Smooth muscle cell (in vitro differentiated cells): ENCODE measurements around the gene PLCH2. TPM values are rescaled to one million over a fixed set of nuclear protein-coding genes. Genes with fewer than 3 reads are reported as not detected.

Source experiments
- DNase-seq: peaks from one replicate; lab custom pipeline; 2025; ENCODE audit not compliant: unreplicated experiment; lab: John Stamatoyannopoulos, UW
- H2AFZ ChIP-seq: fragments of 200-600 bp; sonication (generic); 2 replicates; pipeline ENCODE4 v1.6.0; 2016; ENCODE audit warnings: antibody characterized with exemption, low read depth, mild to moderate bottlenecking
- H3F3A ChIP-seq: fragments of 200-600 bp; sonication (generic); 2 replicates; pipeline ENCODE4 v1.6.0; 2017; ENCODE audit warnings: antibody characterized with exemption, low read depth
- H3K27ac ChIP-seq: fragments of 200-600 bp; sonication (generic); 2 replicates; pipeline ENCODE4 v1.5.1; 2016; ENCODE audit warnings: low read depth, mild to moderate bottlenecking
- H3K27me3 ChIP-seq: fragments of 200-600 bp; sonication (generic); 2 replicates; pipeline ENCODE4 v1.6.1; 2016; ENCODE audit warnings: low read depth, mild to moderate bottlenecking
- H3K36me3 ChIP-seq: fragments of 200-600 bp; sonication (generic); 2 replicates; pipeline ENCODE4 v1.5.1; 2016; ENCODE audit warnings: low read depth
- H3K4me1 ChIP-seq: fragments of 200-600 bp; sonication (generic); 2 replicates; pipeline ENCODE4 v1.5.1; 2016; ENCODE audit warnings: low read depth
- H3K4me2 ChIP-seq: fragments of 200-600 bp; sonication (generic); 2 replicates; pipeline ENCODE4 v1.6.0; 2016; ENCODE audit warnings: mild to moderate bottlenecking
- H3K4me3 ChIP-seq: fragments of 200-600 bp; sonication (generic); 2 replicates; pipeline ENCODE4 v1.5.1; 2016; ENCODE audit warnings: mild to moderate bottlenecking
- H3K79me2 ChIP-seq: fragments of 200-600 bp; sonication (generic); 2 replicates; pipeline ENCODE4 v1.6.0; 2016; ENCODE audit warnings: low read depth, mild to moderate bottlenecking
- H3K9ac ChIP-seq: fragments of 200-600 bp; sonication (generic); 2 replicates; pipeline ENCODE4 v1.6.0; 2016; ENCODE audit warnings: low read depth
- H3K9me3 ChIP-seq: fragments of 200-600 bp; sonication (generic); replicated peaks from 2 replicates; pipeline ENCODE4 v1.5.1; 2016; ENCODE audit warnings: low read depth
- H4K20me1 ChIP-seq: fragments of 200-600 bp; sonication (generic); 2 replicates; pipeline ENCODE4 v1.6.0; 2016; ENCODE audit warnings: low read depth
- WGBS: methylation state at CpG from one replicate; pipeline ENCODE4 v1.1.7; 2016; ENCODE audit warnings: low lambda C conversion rate; 5-methylcytosine and 5-hydroxymethylcytosine counted together
- polyA plus RNA-seq: library from polyadenylated mRNA; unstranded; fragments of >200 nt; fragmentation: Nextera tagmentation; extraction: Ambion mirVana; gene quantifications from 2 replicates; pipeline ENCODE4 v1.2.1, GENCODE V29; 2016
- total RNA-seq: library from RNA; depleted of rRNA; stranded (reverse); fragments of >200 nt; gene quantifications from 2 replicates; pipeline ENCODE4 v1.2.3, GENCODE V29; 2014
- TF ChIP-seq, protein P1 (sequence below): fragments of 200-600 bp; sonication (generic); IDR thresholded peaks from 2 replicates; pipeline ENCODE4 v1.5.1; 2017; ENCODE audit warnings: borderline replicate concordance, mild to moderate bottlenecking, antibody characterized with exemption; ENCODE audit not compliant: insufficient read depth, poor library complexity, severe bottlenecking

PLCH2 gene
- total and polyA plus RNA-seq, 2 experiments from 2014 or later: 0.09 to 0.13 TPM

DNA sequence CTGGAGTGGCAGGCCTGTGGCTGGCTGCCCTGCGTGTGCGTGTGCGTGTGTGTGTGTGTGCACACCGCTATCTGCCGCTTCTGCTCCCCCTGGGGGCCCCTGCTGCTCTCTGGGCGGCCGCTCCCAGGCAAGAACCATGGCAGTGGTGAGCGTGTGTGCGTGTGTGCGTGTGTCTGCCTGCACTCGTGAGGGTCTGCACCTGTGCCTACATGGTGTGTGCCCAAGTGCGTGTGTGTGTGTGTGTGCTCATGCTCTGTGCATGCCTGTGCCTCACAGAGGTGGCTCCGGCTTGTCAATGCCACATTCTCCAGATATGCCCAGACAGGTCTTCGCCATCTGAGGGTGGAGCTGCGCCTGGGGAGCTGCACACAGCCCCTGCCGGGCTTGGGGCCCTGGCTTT, 45.0 kb upstream of the PLCH2 start:
- H3K9ac ChIP-seq: no peak overlapping the region
- no peaks in the 10 kb centered on the region for H3K79me2 ChIP-seq
- H2AFZ ChIP-seq: no peak overlapping the region
- DNase-seq: no peak
- peaks cover 15% of the 10 kb centered on the region for H3K27me3 ChIP-seq
- no peaks in the 10 kb centered on the region for H3K36me3 ChIP-seq
- H3K27ac ChIP-seq: no peak overlapping the region
- 83% methylated on average over 16 of the region's 16 CpGs for WGBS
- H3K4me3 ChIP-seq: no peak overlapping the region
- H3F3A ChIP-seq: no peaks in the 10 kb centered on the region
- TF ChIP-seq, protein P1, sequence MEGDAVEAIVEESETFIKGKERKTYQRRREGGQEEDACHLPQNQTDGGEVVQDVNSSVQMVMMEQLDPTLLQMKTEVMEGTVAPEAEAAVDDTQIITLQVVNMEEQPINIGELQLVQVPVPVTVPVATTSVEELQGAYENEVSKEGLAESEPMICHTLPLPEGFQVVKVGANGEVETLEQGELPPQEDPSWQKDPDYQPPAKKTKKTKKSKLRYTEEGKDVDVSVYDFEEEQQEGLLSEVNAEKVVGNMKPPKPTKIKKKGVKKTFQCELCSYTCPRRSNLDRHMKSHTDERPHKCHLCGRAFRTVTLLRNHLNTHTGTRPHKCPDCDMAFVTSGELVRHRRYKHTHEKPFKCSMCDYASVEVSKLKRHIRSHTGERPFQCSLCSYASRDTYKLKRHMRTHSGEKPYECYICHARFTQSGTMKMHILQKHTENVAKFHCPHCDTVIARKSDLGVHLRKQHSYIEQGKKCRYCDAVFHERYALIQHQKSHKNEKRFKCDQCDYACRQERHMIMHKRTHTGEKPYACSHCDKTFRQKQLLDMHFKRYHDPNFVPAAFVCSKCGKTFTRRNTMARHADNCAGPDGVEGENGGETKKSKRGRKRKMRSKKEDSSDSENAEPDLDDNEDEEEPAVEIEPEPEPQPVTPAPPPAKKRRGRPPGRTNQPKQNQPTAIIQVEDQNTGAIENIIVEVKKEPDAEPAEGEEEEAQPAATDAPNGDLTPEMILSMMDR: no peak
- no peak overlapping the region for H3K4me2 ChIP-seq
- no peaks in the 10 kb centered on the region for H3K4me1 ChIP-seq
- no peaks in the 10 kb centered on the region for H3K9me3 ChIP-seq
- no peaks in the 10 kb centered on the region for H4K20me1 ChIP-seq

DNA sequence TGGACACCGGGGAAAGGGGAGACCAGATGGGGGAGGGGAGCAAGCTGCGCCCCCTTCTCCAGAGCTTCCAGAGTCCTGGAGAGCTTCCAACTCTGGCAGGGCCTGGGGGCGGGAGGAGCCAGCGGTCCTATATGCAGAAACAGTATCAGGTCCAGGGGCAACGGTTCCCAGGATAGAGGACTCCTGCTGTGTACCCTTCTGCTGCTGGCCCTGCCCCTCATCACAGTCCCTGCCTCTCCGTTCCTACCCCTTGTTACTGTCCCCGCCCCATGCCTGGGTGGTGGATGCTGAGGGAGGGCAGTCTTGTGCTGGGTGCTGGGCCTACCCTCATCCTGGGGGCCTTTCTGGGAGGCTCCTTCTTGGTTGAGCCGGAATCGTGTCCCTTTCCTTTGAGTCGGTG, 44.6 kb upstream of the PLCH2 start:
- 73% methylated on average over 10 of the region's 10 CpGs for WGBS
- H3K79me2 ChIP-seq: no peaks in the 10 kb centered on the region

DNA sequence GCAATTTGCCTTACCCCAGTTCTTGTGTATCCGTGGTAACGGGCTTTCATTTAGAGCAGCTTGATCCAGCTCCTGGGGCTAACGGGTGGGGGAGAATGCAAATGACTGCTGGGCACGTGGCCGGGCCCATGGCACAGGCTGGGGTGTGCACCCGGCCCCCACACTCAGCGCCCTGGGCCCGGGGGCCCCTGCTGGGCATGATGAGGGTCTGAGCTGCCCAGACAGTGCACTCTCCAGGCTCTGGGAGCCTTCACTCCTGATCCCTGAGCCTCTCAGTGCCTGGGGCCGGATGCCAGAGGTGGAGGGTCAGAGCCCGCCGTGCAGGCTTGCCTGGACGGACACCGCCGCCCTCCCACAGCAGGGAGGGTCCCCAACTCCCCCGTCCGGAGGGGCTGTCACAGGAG, 43.6 kb upstream of the PLCH2 start:
- no peaks in the 10 kb centered on the region for H3F3A ChIP-seq
- DNase-seq: no peak
- no peak overlapping the region for H3K9ac ChIP-seq
- no peaks in the 10 kb centered on the region for H3K36me3 ChIP-seq
- no peak overlapping the region for H3K4me3 ChIP-seq
- TF ChIP-seq, protein P1: no peak
- H3K27ac ChIP-seq: no peak overlapping the region
- no peaks in the 10 kb centered on the region for H3K9me3 ChIP-seq
- H3K27me3 ChIP-seq: peaks cover 15% of the 10 kb centered on the region
- H3K79me2 ChIP-seq: no peaks in the 10 kb centered on the region
- H2AFZ ChIP-seq: no peak overlapping the region
- H3K4me2 ChIP-seq: no peak overlapping the region
- H3K4me1 ChIP-seq: no peaks in the 10 kb centered on the region
- 72% methylated on average over 16 of the region's 16 CpGs for WGBS
- no peaks in the 10 kb centered on the region for H4K20me1 ChIP-seq

More for the DNA sequence above, 44.6 kb upstream of the PLCH2 start:
- Histone ChIP-seq H3K9ac (no peak overlapping the region), H3K9me3 (no peaks in the 10 kb centered on the region), H3K27me3 (peaks cover 15% of the 10 kb centered on the region), H3K4me3 (no peak overlapping the region), H3K4me1 (no peaks in the 10 kb centered on the region), H3K4me2 (no peak overlapping the region), H2AFZ (no peak overlapping the region), H4K20me1 (no peaks in the 10 kb centered on the region), H3F3A (no peaks in the 10 kb centered on the region), H3K27ac (no peak overlapping the region), H3K36me3 (no peaks in the 10 kb centered on the region)
- DNase-seq: no peak
- TF ChIP-seq, protein P1: no peak

DNA sequence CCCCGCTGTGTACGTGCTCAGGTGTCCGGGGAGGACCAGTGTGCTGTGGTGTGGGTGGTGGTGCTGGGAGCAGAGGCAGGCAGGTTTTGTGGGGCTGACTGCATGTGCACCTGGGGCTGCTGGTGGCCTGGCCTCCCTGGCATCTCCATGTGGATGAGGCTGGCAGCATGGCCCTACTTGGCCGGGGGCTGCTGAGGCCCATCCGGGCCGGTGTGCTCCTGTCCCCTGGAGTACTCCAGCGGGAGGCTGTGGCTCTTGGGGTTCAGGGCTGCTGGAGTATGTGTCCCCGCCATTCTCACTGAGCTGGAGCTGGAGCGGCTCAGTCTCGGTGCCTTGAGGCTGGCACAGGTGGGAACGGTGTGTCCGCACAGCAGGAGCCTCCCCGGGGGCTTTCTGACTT, 42.9 kb upstream of the PLCH2 start:
- no peak overlapping the region for H3K4me2 ChIP-seq
- no peaks in the 10 kb centered on the region for H3K9me3 ChIP-seq
- H3K36me3 ChIP-seq: no peaks in the 10 kb centered on the region
- no peaks in the 10 kb centered on the region for H3K4me1 ChIP-seq
- no peaks in the 10 kb centered on the region for H3F3A ChIP-seq
- H3K27me3 ChIP-seq: peaks cover 15% of the 10 kb centered on the region
- no peak overlapping the region for H3K27ac ChIP-seq
- WGBS: 88% methylated on average over 13 of the region's 13 CpGs
- no peaks in the 10 kb centered on the region for H4K20me1 ChIP-seq
- no peak overlapping the region for H2AFZ ChIP-seq
- TF ChIP-seq, protein P1: no peak
- no peak overlapping the region for H3K9ac ChIP-seq
- no peak for DNase-seq
- no peak overlapping the region for H3K4me3 ChIP-seq
- no peaks in the 10 kb centered on the region for H3K79me2 ChIP-seq
